Fibroblast of mammary gland (primary cell): ENCODE measurements around the gene WDFY2.
"Not testable (repeated sequence)": the region's sequence is repeated elsewhere in the genome, so short reads cannot be mapped to it uniquely, and the experiment has no call there.

ENCODE experiments used
- DNase-seq: peaks from one replicate; pipeline ENCODE4 v3.0.0-alpha.2; 2010; ENCODE audit warnings: low read depth
- H3K4me3 ChIP-seq: 2 replicates; pipeline ENCODE4 v1.5.1; 2011; ENCODE audit warnings: low read depth, mild to moderate bottlenecking, low read length, moderate library complexity; ENCODE audit not compliant: control insufficient read depth
- TF ChIP-seq, protein P1 (sequence below): conservative IDR thresholded peaks from 2 replicates; pipeline ENCODE4 v1.5.1; 2011; ENCODE audit warnings: low read depth, low read length, inconsistent platforms; ENCODE audit not compliant: control insufficient read depth, insufficient read depth

Gene WDFY2

DNA sequence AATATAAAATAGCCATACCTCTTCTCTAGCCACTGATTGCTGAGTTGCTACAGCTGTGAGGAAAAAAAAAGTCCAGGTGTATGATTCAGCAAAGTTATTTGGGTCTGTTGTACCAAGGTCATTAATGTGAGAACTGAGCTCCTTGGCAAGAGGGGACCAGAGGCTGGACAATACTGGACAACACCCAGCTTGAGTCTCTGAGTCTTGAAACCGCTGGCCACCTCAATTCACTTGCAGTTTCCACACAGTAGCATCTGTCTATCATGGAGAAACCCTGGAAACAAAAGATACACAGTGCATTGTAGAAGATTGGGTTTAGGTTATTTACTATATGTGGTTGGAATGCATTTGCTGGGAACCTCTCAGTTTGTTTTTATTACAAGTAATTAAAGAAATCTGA, 60.4 kb downstream of the WDFY2 start:
- TF ChIP-seq, protein P1, sequence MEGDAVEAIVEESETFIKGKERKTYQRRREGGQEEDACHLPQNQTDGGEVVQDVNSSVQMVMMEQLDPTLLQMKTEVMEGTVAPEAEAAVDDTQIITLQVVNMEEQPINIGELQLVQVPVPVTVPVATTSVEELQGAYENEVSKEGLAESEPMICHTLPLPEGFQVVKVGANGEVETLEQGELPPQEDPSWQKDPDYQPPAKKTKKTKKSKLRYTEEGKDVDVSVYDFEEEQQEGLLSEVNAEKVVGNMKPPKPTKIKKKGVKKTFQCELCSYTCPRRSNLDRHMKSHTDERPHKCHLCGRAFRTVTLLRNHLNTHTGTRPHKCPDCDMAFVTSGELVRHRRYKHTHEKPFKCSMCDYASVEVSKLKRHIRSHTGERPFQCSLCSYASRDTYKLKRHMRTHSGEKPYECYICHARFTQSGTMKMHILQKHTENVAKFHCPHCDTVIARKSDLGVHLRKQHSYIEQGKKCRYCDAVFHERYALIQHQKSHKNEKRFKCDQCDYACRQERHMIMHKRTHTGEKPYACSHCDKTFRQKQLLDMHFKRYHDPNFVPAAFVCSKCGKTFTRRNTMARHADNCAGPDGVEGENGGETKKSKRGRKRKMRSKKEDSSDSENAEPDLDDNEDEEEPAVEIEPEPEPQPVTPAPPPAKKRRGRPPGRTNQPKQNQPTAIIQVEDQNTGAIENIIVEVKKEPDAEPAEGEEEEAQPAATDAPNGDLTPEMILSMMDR: no peak
- H3K4me3 ChIP-seq: no peak overlapping the region
- peak; percentile 45 for DNase-seq

DNA sequence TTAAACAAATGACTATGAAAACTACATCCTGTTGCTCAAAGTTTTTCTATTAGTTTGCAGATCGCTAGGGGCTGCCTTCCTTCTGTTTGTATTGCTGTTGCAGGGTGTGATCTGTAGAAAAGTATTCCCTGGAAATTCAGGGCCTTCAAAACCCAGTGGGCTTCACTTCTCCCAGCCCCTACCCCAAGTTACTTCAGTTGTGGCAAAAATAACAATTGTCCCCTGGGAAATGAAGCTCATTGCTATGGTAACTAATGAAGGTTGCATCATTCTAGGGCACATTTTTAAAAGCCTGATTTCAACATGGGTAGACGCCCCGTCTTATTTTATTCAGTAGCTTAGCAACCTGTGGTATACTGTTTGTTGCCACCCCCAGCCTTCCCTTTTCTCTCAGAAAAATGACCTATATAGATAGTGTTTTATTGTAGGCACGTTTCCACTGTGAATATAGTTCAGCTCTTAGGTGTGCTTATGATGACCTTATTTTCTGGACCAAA, 60.9 kb downstream of the WDFY2 start:
- TF ChIP-seq, protein P1: no peak
- no peak overlapping the region for H3K4me3 ChIP-seq
- peak; percentile 85 for DNase-seq

GRCh38 chr13:51645761-51646670, 61.8 kb downstream of the WDFY2 start:
- no peak for DNase-seq
- no peak overlapping the region for H3K4me3 ChIP-seq
- TF ChIP-seq, protein P1: no peak

GRCh38 chr13:51647067-51647466, 62.8 kb downstream of the WDFY2 start:
- no peak overlapping the region for H3K4me3 ChIP-seq
- TF ChIP-seq, protein P1: no peak
- no peak for DNase-seq

GRCh38 chr13:51652193-51652592, 67.9 kb downstream of the WDFY2 start:
- DNase-seq, H3K4me3 ChIP-seq: not testable (repeated sequence)

GRCh38 chr13:51659276-51660127, 75.2 kb downstream of the WDFY2 start:
- peak; percentile 67 for DNase-seq
- no peak overlapping the region for H3K4me3 ChIP-seq

More at GRCh38 chr13:51659276-51660127, 75.2 kb downstream of the WDFY2 start:
- TF ChIP-seq, protein P1: no peak
